OCI-LY7 (cell line): ENCODE data around the gene ATP1B2. TPM values are rescaled to one million over a fixed set of nuclear protein-coding genes. Genes with fewer than 3 reads are reported as not detected.

Source experiments
- BruUV-seq: library from RNA; stranded (reverse); fragments of 400-500 nt; replicated peaks from 2 replicates; lab custom pipeline; 2021; lab: Mats Ljungman, UMichigan
- CTCF ChIA-PET: fragments of 300-600 bp; sonication (Branson Sonifier 250); formaldehyde crosslinking; loops from one replicate; lab custom pipeline; 2022; ENCODE audit warnings: antibody characterized with exemption; ENCODE audit not compliant: unreplicated experiment; lab: Charles Lee
- POLR2A ChIA-PET: fragments of 300-600 bp; sonication (Branson Sonifier 250); formaldehyde crosslinking; loops from one replicate; lab custom pipeline; 2022; ENCODE audit warnings: antibody characterized with exemption; lab: Charles Lee
- DNase-seq: peaks from one replicate; pipeline ENCODE4 v3.0.0-alpha.2; 2015; ENCODE audit warnings: low spot score
- H2AFZ ChIP-seq: fragments of 200-600 bp; sonication (generic), shearing (Covaris generic); 2 replicates; pipeline ENCODE4 v1.6.1; 2014; ENCODE audit warnings: mild to moderate bottlenecking, antibody characterized with exemption, low read length, moderate library complexity
- H3K27ac ChIP-seq: fragments of 200-600 bp; sonication (generic); 2 replicates; pipeline ENCODE4 v1.5.1; 2014; ENCODE audit warnings: mixed run types, low read depth, mild to moderate bottlenecking, moderate library complexity, low read length, inconsistent platforms; ENCODE audit not compliant: poor library complexity, severe bottlenecking
- H3K36me3 ChIP-seq: fragments of 200-600 bp; sonication (generic); 2 replicates; pipeline ENCODE4 v1.6.1; 2014; ENCODE audit warnings: mild to moderate bottlenecking, antibody characterized with exemption, low read length, moderate library complexity, mixed read lengths; ENCODE audit not compliant: insufficient read depth
- H3K4me1 ChIP-seq: fragments of 200-600 bp; sonication (generic); 2 replicates; pipeline ENCODE4 v1.5.1; 2014; ENCODE audit warnings: mild to moderate bottlenecking, low read length; ENCODE audit not compliant: insufficient read depth, poor library complexity, severe bottlenecking
- H3K4me2 ChIP-seq: fragments of 200-600 bp; sonication (generic); 2 replicates; pipeline ENCODE4 v1.6.1; 2014; ENCODE audit warnings: mild to moderate bottlenecking, low read length
- H3K4me3 ChIP-seq: fragments of 200-600 bp; sonication (generic); 2 replicates; pipeline ENCODE4 v1.5.1; 2014; ENCODE audit warnings: mild to moderate bottlenecking, low read depth, low read length; ENCODE audit not compliant: poor library complexity, severe bottlenecking
- H3K79me2 ChIP-seq: fragments of 200-600 bp; sonication (generic); 2 replicates; pipeline ENCODE4 v1.6.1; 2016; ENCODE audit warnings: low read depth, mild to moderate bottlenecking, low read length, moderate library complexity, mixed read lengths; ENCODE audit not compliant: insufficient read depth
- H3K9me2 ChIP-seq: fragments of 200-600 bp; sonication (generic); 2 replicates; pipeline ENCODE4 v1.6.1; 2016; ENCODE audit warnings: mild to moderate bottlenecking, low read length, mixed read lengths; ENCODE audit not compliant: insufficient read depth
- H3K9me3 ChIP-seq: fragments of 200-600 bp; sonication (generic); 2 replicates; pipeline ENCODE4 v1.6.1; 2014; ENCODE audit warnings: mild to moderate bottlenecking, mixed run types, low read length, mixed read lengths
- H4K20me1 ChIP-seq: fragments of 200-600 bp; sonication (generic); 2 replicates; pipeline ENCODE4 v1.6.1; 2014; ENCODE audit warnings: mild to moderate bottlenecking, antibody characterized with exemption, low read length, moderate library complexity, mixed read lengths; ENCODE audit not compliant: insufficient read depth
- CTCF ChIP-seq: fragments of 200-600 bp; sonication (generic); conservative IDR thresholded peaks from 2 replicates; pipeline ENCODE4 v1.5.1; 2014; ENCODE audit warnings: mild to moderate bottlenecking, antibody characterized with exemption, low read length, moderate library complexity, mixed read lengths
- EZH2phosphoT487 ChIP-seq: fragments of 200-600 bp; sonication (generic); IDR thresholded peaks from 2 replicates; pipeline ENCODE4 v1.6.1; 2018; ENCODE audit warnings: low read depth, borderline replicate concordance, mild to moderate bottlenecking, mixed run types, antibody characterized with exemption, low read length, moderate library complexity, mixed read lengths
- intact Hi-C: fragments of 100-400 bp; cut with micrococcal nuclease; formaldehyde crosslinking; loops from one replicate; pipeline ENCODE4 v1.10.0; 2022; ENCODE audit not compliant: unreplicated experiment
- total RNA-seq, 2 experiments: library from RNA; depleted of rRNA in 1 of 2; stranded (reverse); fragments of >200 nt in 1 of 2; shearing (Covaris generic) in 1 of 2; gene quantifications; 2 replicates each; pipeline ENCODE4 v1.2.3, GENCODE V29; 2014 to 2022

Gene ATP1B2
- total RNA-seq, 2 experiments from 2014 or later: not detected

DNA sequence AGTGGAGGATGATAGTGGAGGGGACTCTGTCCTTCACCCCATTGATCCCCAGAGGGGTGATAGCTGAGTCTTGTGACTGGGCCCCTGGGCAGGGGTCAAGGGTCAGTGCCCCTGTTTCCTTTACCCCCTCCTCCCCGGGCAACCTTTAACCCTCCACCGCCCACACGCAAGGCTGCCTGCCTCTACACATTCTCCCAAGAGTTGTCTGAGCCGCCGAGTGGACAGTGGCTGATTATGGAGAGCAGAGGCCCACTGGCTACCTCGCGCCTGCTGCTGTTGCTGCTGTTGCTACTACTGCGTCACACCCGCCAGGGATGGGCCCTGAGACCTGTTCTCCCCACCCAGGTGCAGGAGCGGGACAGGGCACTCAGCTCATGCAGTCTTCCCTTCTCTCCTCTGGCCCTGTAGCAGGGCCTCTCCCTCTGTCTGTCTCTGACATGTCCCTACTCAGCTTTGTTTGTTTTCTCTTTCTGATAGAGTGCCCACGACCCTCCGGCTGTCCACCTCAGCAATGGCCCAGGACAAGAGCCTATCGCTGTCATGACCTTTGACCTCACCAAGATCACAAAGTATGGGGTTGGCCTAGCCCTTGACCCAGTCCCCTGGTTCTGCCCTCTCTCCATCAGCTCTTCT is 20.7 kb upstream of the ATP1B2 start, which contains the start of gene SHBG:
Gene SHBG (plus strand): TSS at position 197 of the 633 bp plus-strand sequence. CDS start 38 bp downstream, at position 235.
- intact Hi-C loops: loop anchor here (10.0 kb wide), 1 partner anchor 155 kb away; no protein-coding TSS in a partner anchor
- no peak within 1 kb of the TSS for H3K4me3 ChIP-seq
- no peaks in the 10 kb centered on the region for H3K36me3 ChIP-seq
- no peak for DNase-seq
- H4K20me1 ChIP-seq: no peaks in the 10 kb centered on the region
- BruUV-seq: no TSS peak
- no peaks in the 10 kb centered on the region for H3K9me3 ChIP-seq
- no peaks in the 10 kb centered on the region for H3K9me2 ChIP-seq
- CTCF ChIA-PET: no interaction called here
- TF ChIP-seq CTCF: no peak
- TF ChIP-seq EZH2phosphoT487: no peak
- H3K79me2 ChIP-seq: no peaks in the 10 kb centered on the region
- H2AFZ ChIP-seq: no peak within 1 kb of the TSS
- H3K27ac ChIP-seq: no peak within 1 kb of the TSS
- H3K4me2 ChIP-seq: no peak within 1 kb of the TSS
- H3K4me1 ChIP-seq: peaks cover 4% of the 10 kb centered on the region
- POLR2A ChIA-PET: no interaction called here

- H3K4me2 ChIP-seq: no peak overlapping the region
- H3K4me1 ChIP-seq: peaks cover 4% of the 10 kb centered on the region
- H4K20me1 ChIP-seq: no peaks in the 10 kb centered on the region
- BruUV-seq: no TSS peak
- no peaks in the 10 kb centered on the region for H3K9me3 ChIP-seq
- H3K27ac ChIP-seq: no peak overlapping the region
- intact Hi-C loops: loop anchor here (10.0 kb wide), 1 partner anchor 153 kb away; no protein-coding TSS in a partner anchor
- H3K79me2 ChIP-seq: no peaks in the 10 kb centered on the region
- H2AFZ ChIP-seq: no peak overlapping the region
- no peak overlapping the region for H3K4me3 ChIP-seq
- DNase-seq: no peak
- H3K36me3 ChIP-seq: no peaks in the 10 kb centered on the region
- no peak for TF ChIP-seq EZH2phosphoT487
- no peak for TF ChIP-seq CTCF
- ChIA-PET CTCF (no interaction called here), POLR2A (interaction anchor here (1.2 kb wide), 1 partner anchor 17 kb away, joined by 4 read pairs; the partner anchor contains the start of gene FXR2)
- H3K9me2 ChIP-seq: no peaks in the 10 kb centered on the region
Measured at GRCh38 chr17:7631398-7632380, 19.0 kb upstream of the ATP1B2 start.
